Astrocyte (in vitro differentiated cells and primary cell): Measurements from ENCODE around the gene CCDC142. TPM values are rescaled to one million over a fixed set of nuclear protein-coding genes. Genes with fewer than 3 reads are reported as not detected.

Experiments used
- DNase-seq: peaks from one replicate; pipeline ENCODE4 v3.0.0-alpha.2; 2010; ENCODE audit warnings: low read depth
- FAIRE-seq: peaks from 2 replicates; lab custom pipeline; 2011; peaks lifted over from hg19 to GRCh38; lab: Jason Lieb, UNC
- H2AFZ ChIP-seq: 2 replicates; pipeline ENCODE4 v1.6.0; 2012; ENCODE audit warnings: low read depth, low read length, inconsistent platforms
- H3K27ac ChIP-seq: 2 replicates; pipeline ENCODE4 v1.5.1; 2011; ENCODE audit warnings: low read depth, low read length, inconsistent platforms
- H3K27me3 ChIP-seq: 2 replicates; pipeline ENCODE4 v1.6.0; 2011; ENCODE audit warnings: low read length, inconsistent platforms; ENCODE audit not compliant: insufficient read depth
- H3K36me3 ChIP-seq: 2 replicates; pipeline ENCODE4 v1.5.1; 2011; ENCODE audit warnings: low read length, inconsistent platforms; ENCODE audit not compliant: insufficient read depth
- H3K4me1 ChIP-seq: 2 replicates; pipeline ENCODE4 v1.5.1; 2011; ENCODE audit warnings: low read length, inconsistent platforms; ENCODE audit not compliant: insufficient read depth
- H3K4me2 ChIP-seq: 2 replicates; pipeline ENCODE4 v1.6.0; 2012; ENCODE audit warnings: low read length, inconsistent platforms
- H3K4me3 ChIP-seq: 2 replicates; pipeline ENCODE4 v1.5.1; 2011; ENCODE audit warnings: low read depth, mild to moderate bottlenecking, low read length, inconsistent platforms; ENCODE audit not compliant: insufficient read depth
- H3K79me2 ChIP-seq: 2 replicates; pipeline ENCODE4 v1.6.0; 2012; ENCODE audit warnings: mild to moderate bottlenecking, low read length, inconsistent platforms; ENCODE audit not compliant: insufficient read depth
- H3K9ac ChIP-seq: 2 replicates; pipeline ENCODE4 v1.6.0; 2012; ENCODE audit warnings: mild to moderate bottlenecking, low read length, inconsistent platforms
- H3K9me3 ChIP-seq: 2 replicates; pipeline ENCODE4 v1.5.1; 2012; ENCODE audit warnings: low read depth, mild to moderate bottlenecking, low read length, inconsistent platforms; ENCODE audit not compliant: insufficient read depth
- H4K20me1 ChIP-seq: 2 replicates; pipeline ENCODE4 v1.6.0; 2012; ENCODE audit warnings: low read length, inconsistent platforms; ENCODE audit not compliant: insufficient read depth
- H3K27ac Mint-ChIP-seq: one replicate; pipeline ENCODE4 v1.8.0; 2021; ENCODE audit warnings: mild to moderate bottlenecking, mixed read lengths; ENCODE audit not compliant: unreplicated experiment
- H3K27me3 Mint-ChIP-seq: one replicate; pipeline ENCODE4 v1.8.0; 2021; ENCODE audit warnings: low read depth, mixed read lengths; ENCODE audit not compliant: unreplicated experiment
- H3K36me3 Mint-ChIP-seq: one replicate; pipeline ENCODE4 v1.8.0; 2021; ENCODE audit warnings: low read depth, mixed read lengths; ENCODE audit not compliant: unreplicated experiment
- H3K4me1 Mint-ChIP-seq: one replicate; pipeline ENCODE4 v1.8.0; 2021; ENCODE audit warnings: low read depth, mixed read lengths; ENCODE audit not compliant: unreplicated experiment
- H3K4me3 Mint-ChIP-seq: one replicate; pipeline ENCODE4 v1.8.0; 2021; ENCODE audit warnings: mild to moderate bottlenecking, moderate library complexity, mixed read lengths; ENCODE audit not compliant: unreplicated experiment
- H3K9me3 Mint-ChIP-seq: one replicate; pipeline ENCODE4 v1.8.0; 2021; ENCODE audit warnings: mild to moderate bottlenecking, mixed read lengths; ENCODE audit not compliant: unreplicated experiment
- EZH2 ChIP-seq: IDR thresholded peaks from 2 replicates; pipeline ENCODE4 v1.6.1; 2012; ENCODE audit warnings: mild to moderate bottlenecking, low read length, inconsistent platforms; ENCODE audit not compliant: insufficient read depth
- total RNA-seq: library from RNA; stranded (reverse); gene quantifications from 2 replicates; pipeline ENCODE4 v1.2.1, GENCODE V29; 2021
- TF ChIP-seq, protein P1 (sequence below): IDR thresholded peaks from 2 replicates; pipeline ENCODE4 v1.5.1; 2011; ENCODE audit warnings: low read depth, mild to moderate bottlenecking, inconsistent platforms, low read length, moderate library complexity; ENCODE audit not compliant: insufficient read depth

The CCDC142 gene
- total RNA-seq, 1 donor from 2014 or later, result 11.2 TPM

DNA sequence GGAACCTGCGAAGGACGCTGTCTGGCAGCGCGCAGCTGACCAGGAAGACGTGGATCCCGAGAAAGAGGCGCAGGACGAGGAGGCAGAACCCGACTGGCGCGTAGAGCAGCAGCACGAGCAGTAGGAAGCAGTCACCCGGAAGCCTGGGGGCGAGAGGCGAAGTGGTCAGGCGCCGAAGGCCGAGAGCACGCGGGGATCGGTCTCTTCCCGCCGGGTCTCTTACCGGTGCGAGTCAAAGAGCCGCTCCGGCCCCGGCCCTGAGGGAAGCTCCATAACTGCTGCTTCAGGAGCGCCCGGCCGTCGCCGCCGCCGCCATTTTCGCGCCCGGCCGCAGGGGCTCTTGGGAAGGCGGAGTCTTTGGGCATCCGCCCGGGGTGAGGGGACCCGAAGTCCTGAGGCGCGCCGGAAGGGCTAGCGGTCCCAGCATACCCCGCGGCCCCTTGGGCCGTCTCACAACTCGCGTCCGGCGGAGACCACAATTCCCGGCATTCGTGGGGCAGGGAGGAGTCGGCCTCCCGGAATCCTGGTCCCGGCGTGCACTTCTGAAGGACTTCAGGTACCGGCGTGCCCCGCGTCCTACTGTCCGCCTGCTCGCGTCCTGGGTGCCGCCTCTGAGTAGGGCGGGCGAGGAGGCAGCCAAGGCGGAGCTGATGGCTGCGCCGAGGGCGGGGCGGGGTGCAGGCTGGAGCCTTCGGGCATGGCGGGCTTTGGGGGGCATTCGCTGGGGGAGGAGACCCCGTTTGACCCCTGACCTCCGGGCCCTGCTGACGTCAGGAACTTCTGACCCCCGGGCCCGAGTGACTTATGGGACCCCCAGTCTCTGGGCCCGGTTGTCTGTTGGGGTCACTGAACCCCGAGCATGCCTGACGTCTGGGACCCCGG, 46.8 kb upstream of the CCDC142 start, which contains the start of the genes AUP1 and HTRA2:
Gene AUP1, minus strand, starts transcription at position 350 of the 882 bp plus-strand sequence. Its CDS starts 77 bp downstream, at position 273.
Gene HTRA2, plus strand, starts transcription at position 577 of the 882 bp plus-strand sequence. Its CDS starts 74 bp downstream, at position 651.
- Mint-ChIP-seq H3K36me3 (peaks cover 17% of the 10 kb centered on the region), H3K9me3 (no peaks in the 10 kb centered on the region), H3K27ac (peak within 1 kb of the TSS; percentile 88), H3K4me1 (peaks cover 11% of the 10 kb centered on the region), H3K27me3 (no peaks in the 10 kb centered on the region), H3K4me3 (peak within 1 kb of the TSS; percentile 96)
- peak within 1 kb of the TSS; percentile 82 for H3K27ac ChIP-seq
- FAIRE-seq (no peak), DNase-seq (peak; percentile 98)
- peaks cover 41% of the 10 kb centered on the region for H3K79me2 ChIP-seq
- H3K9ac ChIP-seq, result peak within 1 kb of the TSS; percentile 93
- TF ChIP-seq, protein P1, sequence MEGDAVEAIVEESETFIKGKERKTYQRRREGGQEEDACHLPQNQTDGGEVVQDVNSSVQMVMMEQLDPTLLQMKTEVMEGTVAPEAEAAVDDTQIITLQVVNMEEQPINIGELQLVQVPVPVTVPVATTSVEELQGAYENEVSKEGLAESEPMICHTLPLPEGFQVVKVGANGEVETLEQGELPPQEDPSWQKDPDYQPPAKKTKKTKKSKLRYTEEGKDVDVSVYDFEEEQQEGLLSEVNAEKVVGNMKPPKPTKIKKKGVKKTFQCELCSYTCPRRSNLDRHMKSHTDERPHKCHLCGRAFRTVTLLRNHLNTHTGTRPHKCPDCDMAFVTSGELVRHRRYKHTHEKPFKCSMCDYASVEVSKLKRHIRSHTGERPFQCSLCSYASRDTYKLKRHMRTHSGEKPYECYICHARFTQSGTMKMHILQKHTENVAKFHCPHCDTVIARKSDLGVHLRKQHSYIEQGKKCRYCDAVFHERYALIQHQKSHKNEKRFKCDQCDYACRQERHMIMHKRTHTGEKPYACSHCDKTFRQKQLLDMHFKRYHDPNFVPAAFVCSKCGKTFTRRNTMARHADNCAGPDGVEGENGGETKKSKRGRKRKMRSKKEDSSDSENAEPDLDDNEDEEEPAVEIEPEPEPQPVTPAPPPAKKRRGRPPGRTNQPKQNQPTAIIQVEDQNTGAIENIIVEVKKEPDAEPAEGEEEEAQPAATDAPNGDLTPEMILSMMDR, result no peak
- TF ChIP-seq EZH2, result no peak
- H3K36me3 ChIP-seq, result peaks cover 30% of the 10 kb centered on the region
- H3K27me3 ChIP-seq, result no peaks in the 10 kb centered on the region
- H3K4me2 ChIP-seq, result peak within 1 kb of the TSS; percentile 98
- H3K9me3 ChIP-seq, result no peaks in the 10 kb centered on the region
- peak within 1 kb of the TSS; percentile 94 for H3K4me3 ChIP-seq
- peaks cover 19% of the 10 kb centered on the region for H3K4me1 ChIP-seq
- peaks cover 44% of the 10 kb centered on the region for H4K20me1 ChIP-seq
- H2AFZ ChIP-seq, result peak within 1 kb of the TSS; percentile 86

- Mint-ChIP-seq H3K36me3 (peaks cover 17% of the 10 kb centered on the region), H3K27ac (peak overlapping the region; percentile 88), H3K4me1 (peaks cover 11% of the 10 kb centered on the region), H3K4me3 (peak overlapping the region; percentile 96), H3K27me3 (no peaks in the 10 kb centered on the region), H3K9me3 (no peaks in the 10 kb centered on the region)
- no peak for DNase-seq
- peak overlapping the region; percentile 82 for H3K27ac ChIP-seq
- H3K36me3 ChIP-seq, result peaks cover 29% of the 10 kb centered on the region
- H3K27me3 ChIP-seq, result no peaks in the 10 kb centered on the region
- TF ChIP-seq, protein P1, result no peak
- TF ChIP-seq EZH2, result no peak
- peaks cover 19% of the 10 kb centered on the region for H3K4me1 ChIP-seq
- H3K4me2 ChIP-seq, result peak overlapping the region; percentile 98
- H3K4me3 ChIP-seq, result peak overlapping the region; percentile 94
- peaks cover 44% of the 10 kb centered on the region for H4K20me1 ChIP-seq
- H3K9me3 ChIP-seq, result no peaks in the 10 kb centered on the region
- peak overlapping the region; percentile 83 for H2AFZ ChIP-seq
- FAIRE-seq, result no peak
- peak overlapping the region; percentile 93 for H3K9ac ChIP-seq
- H3K79me2 ChIP-seq, result peaks cover 41% of the 10 kb centered on the region
Measured at GRCh38 chr2:74528600-74529356, 46.0 kb upstream of the CCDC142 start.
